Epithelial cell of proximal tubule (primary cell): ENCODE data around the gene ITGA11. TPM values are rescaled to one million over a fixed set of nuclear protein-coding genes. Genes with fewer than 3 reads are reported as not detected.
A peak's percentile ranks its signal among the peaks of the same experiment; 100 is the strongest.

Experiments
- DNase-seq: peaks from one replicate; pipeline ENCODE4 v3.0.0-alpha.2; 2011; ENCODE audit warnings: low read depth
- H3K4me3 ChIP-seq: 2 replicates; pipeline ENCODE4 v1.5.1; 2011; ENCODE audit warnings: low read depth, mild to moderate bottlenecking, low read length
- total RNA-seq: library from RNA; depleted of rRNA; stranded (reverse); fragments of >200 nt; gene quantifications from 2 replicates; pipeline ENCODE4 v1.2.3, GENCODE V29; 2015
- TF ChIP-seq, protein P1 (sequence below): conservative IDR thresholded peaks from 2 replicates; pipeline ENCODE4 v1.5.1; 2012; ENCODE audit warnings: low read depth, mild to moderate bottlenecking, low read length

ITGA11 gene
- total RNA-seq, 1 donor from 2014 or later: 1.6 TPM

DNA sequence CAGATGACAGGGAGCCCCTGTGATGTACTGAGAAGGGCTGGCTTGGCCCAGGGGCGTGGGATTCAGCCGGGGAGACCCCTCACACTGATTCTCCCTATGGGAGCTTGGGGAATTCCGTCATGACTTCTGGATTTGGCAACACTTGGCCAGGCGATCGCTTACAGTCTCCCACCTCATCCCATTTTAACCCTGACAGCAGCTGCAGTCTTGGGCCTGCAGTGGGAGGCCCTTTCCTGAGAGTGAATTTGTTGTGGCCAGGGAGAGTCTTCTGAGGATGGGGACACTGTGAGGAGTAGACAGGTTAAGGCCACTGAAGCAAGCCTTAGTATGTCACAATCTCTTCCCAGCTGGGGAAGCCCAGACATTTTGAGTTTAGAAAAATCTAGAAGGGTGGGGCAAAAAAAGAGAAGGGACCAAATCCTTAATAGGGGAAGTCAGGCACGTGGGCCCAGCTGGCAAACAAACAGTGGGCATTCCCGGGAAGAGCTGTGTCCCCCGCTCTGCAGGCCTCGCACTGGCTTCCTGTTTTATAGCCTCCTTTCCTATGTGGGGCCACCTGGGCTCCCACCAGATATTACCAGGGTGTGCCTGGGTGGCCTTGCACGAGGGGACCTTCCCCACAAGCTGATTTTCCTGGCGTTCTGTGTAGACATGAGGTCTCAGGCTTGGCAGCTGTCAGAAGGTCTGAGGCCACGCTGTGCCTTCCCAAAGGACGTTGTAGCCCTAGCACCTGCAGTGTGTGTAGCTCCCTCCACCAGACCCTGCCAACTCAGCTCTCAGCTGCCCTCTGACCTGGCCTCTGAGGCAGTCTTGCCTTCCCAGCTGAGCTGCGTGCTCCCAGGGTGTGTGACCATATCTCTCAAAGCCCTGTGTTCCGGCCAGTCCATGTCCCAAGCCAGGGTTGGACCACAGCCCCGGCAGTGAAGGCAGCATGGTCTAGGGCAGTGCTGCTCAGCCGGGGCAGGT lies 89.9 kb downstream of the ITGA11 start:
- TF ChIP-seq, protein P1, sequence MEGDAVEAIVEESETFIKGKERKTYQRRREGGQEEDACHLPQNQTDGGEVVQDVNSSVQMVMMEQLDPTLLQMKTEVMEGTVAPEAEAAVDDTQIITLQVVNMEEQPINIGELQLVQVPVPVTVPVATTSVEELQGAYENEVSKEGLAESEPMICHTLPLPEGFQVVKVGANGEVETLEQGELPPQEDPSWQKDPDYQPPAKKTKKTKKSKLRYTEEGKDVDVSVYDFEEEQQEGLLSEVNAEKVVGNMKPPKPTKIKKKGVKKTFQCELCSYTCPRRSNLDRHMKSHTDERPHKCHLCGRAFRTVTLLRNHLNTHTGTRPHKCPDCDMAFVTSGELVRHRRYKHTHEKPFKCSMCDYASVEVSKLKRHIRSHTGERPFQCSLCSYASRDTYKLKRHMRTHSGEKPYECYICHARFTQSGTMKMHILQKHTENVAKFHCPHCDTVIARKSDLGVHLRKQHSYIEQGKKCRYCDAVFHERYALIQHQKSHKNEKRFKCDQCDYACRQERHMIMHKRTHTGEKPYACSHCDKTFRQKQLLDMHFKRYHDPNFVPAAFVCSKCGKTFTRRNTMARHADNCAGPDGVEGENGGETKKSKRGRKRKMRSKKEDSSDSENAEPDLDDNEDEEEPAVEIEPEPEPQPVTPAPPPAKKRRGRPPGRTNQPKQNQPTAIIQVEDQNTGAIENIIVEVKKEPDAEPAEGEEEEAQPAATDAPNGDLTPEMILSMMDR: no peak
- H3K4me3 ChIP-seq: no peak overlapping the region
- no peak for DNase-seq

DNA sequence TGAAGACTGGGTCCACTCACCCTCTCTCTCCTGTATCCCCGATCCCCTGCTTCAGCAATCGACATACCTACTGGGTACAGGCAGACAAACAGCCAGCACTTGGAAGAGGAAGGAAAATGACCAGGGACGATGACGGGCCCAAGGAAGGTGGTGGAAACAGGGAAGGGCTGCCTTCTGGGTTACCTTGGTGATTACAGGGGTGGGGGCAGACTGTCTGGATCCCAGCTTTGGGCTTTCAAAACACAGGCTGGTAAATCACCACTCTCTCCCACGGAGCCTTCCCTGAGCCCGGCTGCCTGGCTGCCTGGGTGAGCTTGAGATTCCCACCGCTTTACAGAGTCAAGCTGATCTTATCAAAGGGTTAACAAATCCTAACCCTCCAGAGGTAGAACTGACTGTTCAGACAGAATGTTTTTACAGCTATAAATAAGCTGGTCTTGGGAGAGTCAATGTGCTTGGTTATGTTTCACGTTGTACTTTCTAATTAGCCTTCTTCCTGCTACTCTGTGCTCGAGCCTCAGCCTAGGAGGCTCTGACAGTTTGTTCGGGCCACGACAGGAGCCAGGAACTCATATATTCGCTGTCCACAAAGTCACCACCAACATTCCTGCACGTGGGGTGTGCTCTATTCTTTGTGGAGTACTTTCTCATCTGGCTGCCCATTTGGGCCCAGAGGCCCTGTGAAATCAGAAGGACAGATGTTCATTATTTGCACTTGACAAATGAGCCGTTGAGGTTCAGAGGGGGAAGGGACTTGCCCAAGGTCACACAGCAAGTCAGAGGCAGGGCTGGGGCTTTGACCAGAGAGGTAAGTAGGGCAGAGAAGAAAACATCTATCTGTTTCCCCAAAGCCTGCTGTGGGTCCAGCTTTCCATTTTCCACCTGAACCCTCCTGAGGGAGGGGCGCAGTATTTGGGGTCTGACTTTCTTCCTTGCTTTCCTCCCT lies 91.0 kb downstream of the ITGA11 start:
- TF ChIP-seq, protein P1: no peak
- DNase-seq: no peak
- H3K4me3 ChIP-seq: no peak overlapping the region

DNA sequence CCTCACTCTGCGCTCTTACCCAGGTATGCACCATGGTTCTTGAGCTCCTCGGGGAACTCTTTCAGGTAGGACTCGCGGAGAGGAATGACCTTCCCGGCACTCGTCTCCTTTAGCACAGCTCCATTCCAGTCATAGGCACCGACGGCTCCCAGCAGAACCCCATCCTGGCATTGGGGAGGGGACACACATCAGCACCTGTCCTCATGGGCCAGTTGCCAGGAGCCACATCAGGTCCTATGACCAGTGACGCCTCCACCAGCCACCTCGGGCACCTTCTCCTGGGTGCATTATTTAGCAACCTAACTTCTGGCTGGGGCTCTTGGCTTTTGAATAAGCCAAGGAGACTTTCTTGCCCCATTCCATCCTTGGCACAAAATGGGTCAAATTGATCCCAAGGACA lies 92.5 kb downstream of the ITGA11 start:
- H3K4me3 ChIP-seq: no peak overlapping the region
- no peak for DNase-seq
- TF ChIP-seq, protein P1: no peak

DNA sequence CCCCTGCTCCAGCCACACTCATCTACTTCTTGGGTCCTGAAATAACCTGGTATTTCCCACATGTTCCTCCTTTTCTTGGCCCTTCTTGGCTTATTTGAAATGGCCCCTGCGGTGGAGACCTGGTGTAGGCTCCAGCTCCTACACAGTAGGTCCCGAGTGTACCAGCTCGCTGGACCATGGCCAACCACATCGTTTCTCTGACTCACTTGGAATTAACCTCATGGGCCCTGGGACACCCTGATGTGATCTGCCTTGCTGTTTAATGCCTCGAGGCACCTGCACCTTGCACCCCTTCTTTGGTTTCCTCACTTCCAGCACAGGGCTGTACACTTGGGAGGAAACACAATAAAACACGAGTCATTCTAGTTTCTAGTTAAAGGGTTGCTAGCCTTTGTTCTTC lies 94.1 kb downstream of the ITGA11 start:
- no peak overlapping the region for H3K4me3 ChIP-seq
- DNase-seq: peak; percentile 52
- TF ChIP-seq, protein P1: no peak

DNA sequence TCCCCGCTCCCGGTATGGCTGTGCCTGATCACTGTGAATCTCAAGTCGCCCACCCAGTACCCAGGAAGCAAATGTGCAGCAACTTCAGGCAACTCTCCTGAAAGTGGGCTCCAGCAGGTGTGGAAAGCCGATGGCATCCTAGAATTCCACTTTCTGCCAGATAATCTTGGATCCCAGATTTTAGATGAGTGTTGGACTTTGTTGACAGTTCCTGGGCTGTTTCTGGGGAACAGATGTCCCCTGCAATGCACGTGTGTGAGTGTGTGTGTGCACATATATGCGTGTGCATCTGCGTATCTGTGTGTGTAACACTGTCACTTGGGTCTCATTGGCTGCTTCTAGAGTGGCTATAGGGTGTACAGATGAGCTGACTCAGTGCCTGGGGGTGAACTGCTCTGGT lies 95.4 kb downstream of the ITGA11 start:
- TF ChIP-seq, protein P1: no peak
- no peak for DNase-seq
- no peak overlapping the region for H3K4me3 ChIP-seq

DNA sequence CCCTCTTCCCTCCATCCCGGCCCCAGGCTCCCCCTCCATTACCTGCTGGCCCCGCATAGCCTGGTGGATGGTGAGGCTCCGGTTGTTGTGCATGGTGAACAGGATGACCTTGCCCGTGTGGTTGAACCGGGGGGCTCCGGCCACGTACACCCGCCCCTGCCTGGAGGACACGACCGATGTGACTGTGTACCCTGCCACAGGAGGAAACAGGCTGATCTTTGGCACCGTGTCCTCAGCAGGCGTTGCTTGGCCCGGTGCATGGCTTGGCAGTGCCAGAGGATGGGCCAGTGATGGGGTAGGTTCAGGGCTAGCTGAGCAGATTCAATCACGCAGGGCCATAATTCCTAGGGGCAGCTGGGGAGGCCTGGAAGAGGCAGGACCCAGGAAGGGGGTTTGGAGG lies 96.3 kb downstream of the ITGA11 start:
- TF ChIP-seq, protein P1: no peak
- no peak for DNase-seq
- H3K4me3 ChIP-seq: no peak overlapping the region
